ENCODE results near the gene ANTXRL.

DNA sequence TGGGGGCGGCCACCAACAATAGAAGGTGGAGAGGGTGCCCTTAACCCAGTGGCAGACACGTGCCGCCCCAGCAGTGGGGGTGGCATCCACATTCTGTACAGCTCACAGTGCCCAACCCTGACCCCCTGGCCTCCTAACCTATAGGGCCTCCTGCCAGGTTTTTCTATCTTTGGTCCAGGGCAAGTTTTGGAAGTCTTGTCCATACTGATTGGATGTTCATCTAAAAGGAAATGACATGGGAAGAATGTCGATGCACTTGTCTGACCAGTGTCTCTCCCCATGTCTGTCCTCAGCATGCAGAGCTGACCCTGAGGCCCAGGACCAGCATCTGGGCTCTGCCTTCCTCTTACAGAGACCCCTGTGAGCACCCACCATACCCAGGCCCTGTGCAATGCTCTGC, 32.3 kb upstream of the ANTXRL start:
- TF ChIP-seq, protein P1, sequence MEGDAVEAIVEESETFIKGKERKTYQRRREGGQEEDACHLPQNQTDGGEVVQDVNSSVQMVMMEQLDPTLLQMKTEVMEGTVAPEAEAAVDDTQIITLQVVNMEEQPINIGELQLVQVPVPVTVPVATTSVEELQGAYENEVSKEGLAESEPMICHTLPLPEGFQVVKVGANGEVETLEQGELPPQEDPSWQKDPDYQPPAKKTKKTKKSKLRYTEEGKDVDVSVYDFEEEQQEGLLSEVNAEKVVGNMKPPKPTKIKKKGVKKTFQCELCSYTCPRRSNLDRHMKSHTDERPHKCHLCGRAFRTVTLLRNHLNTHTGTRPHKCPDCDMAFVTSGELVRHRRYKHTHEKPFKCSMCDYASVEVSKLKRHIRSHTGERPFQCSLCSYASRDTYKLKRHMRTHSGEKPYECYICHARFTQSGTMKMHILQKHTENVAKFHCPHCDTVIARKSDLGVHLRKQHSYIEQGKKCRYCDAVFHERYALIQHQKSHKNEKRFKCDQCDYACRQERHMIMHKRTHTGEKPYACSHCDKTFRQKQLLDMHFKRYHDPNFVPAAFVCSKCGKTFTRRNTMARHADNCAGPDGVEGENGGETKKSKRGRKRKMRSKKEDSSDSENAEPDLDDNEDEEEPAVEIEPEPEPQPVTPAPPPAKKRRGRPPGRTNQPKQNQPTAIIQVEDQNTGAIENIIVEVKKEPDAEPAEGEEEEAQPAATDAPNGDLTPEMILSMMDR (conservative IDR thresholded peaks at IDR 0.05; ENCODE audit: low read depth, low read length): no peak
- no peak for TF ChIP-seq EZH2 (IDR thresholded peaks at IDR 0.05; ENCODE audit: low read length, unreplicated experiment)
- no peak for TF ChIP-seq EZH2phosphoT487 (IDR thresholded peaks at IDR 0.05; ENCODE audit: borderline replicate concordance, low read length)

All from PC-3 (cell line).